Stomach (tissue), 9 donors: ENCODE results near the gene CCDC127. TPM values are rescaled to one million over a fixed set of nuclear protein-coding genes. Genes with fewer than 3 reads are reported as not detected.

Experiments used
- DNase-seq, 2 donors: peaks; one replicate each; pipeline versions ENCODE4 v3.0.0 to v3.0.0-alpha.2; 2013 to 2019
- H3K27ac ChIP-seq, 5 donors: fragments of 200-600 bp in 4 of 5; sonication (generic) in 4 of 5; one replicate each; pipeline ENCODE4 v1.5.1; 2013 to 2019; ENCODE audit warnings: mild to moderate bottlenecking in 1 of 5, moderate library complexity in 1 of 5
- H3K27me3 ChIP-seq, 3 donors: fragments of 200-600 bp; sonication (generic); one replicate each; pipeline ENCODE4 v1.5.1; 2017 to 2019; ENCODE audit warnings: mixed run types in 1 of 3
- H3K36me3 ChIP-seq, 4 donors: fragments of 200-600 bp; sonication (generic); 1 replicate in 3 of 4; 2 replicates in 1 of 4; pipeline ENCODE4 v1.5.1; 2016 to 2019
- H3K4me1 ChIP-seq, 4 donors: fragments of 200-600 bp; sonication (generic); one replicate each; pipeline ENCODE4 v1.5.1; 2016 to 2019
- H3K4me3 ChIP-seq, 4 donors: fragments of 200-600 bp; sonication (generic) in 3 of 4; one replicate each; pipeline ENCODE4 v1.5.1; 2016 to 2019; ENCODE audit warnings: mild to moderate bottlenecking in 1 of 4
- H3K9me3 ChIP-seq, 4 donors: fragments of 200-600 bp; sonication (generic); one replicate each; pipeline ENCODE4 v1.5.1; 2016 to 2019
- EP300 ChIP-seq: sonication (generic); formaldehyde crosslinking; IDR thresholded peaks from one replicate; pipeline ENCODE4 v1.6.1; 2017; ENCODE audit warnings: antibody characterized with exemption
- POLR2A ChIP-seq, 4 donors: fragments of 450-650 bp; IDR thresholded peaks; one replicate each; pipeline ENCODE4 v1.6.1; 2016; ENCODE audit warnings: antibody characterized with exemption in 4 of 4, control low read depth in 2 of 4, mild to moderate bottlenecking in 1 of 4, moderate library complexity in 1 of 4
- POLR2AphosphoS5 ChIP-seq, 3 donors: sonication (generic); formaldehyde crosslinking; IDR thresholded peaks; one replicate each; pipeline ENCODE4 v1.6.1; 2016; ENCODE audit warnings: antibody characterized with exemption in 3 of 3
- WGBS, 5 donors: extraction: QIAGEN DNeasy Blood & Tissue Kit in 3 of 5; methylation state at CpG; one replicate each; pipeline versions ENCODE4 v1.1.5 to v1.1.7; 2013 to 2018; 5-methylcytosine and 5-hydroxymethylcytosine counted together
- intact Hi-C: fragments of 100-400 bp; cut with DNase I; formaldehyde crosslinking; loops from one replicate; pipeline ENCODE4 v1.15.1; 2023; ENCODE audit warnings: low total_unique reads
- polyA plus RNA-seq, 3 donors: library from polyadenylated mRNA; stranded (reverse); fragments of 200-250 nt; gene quantifications; one replicate each; pipeline ENCODE4 v1.2.3, GENCODE V29; 2013
- total RNA-seq, 5 donors: library from RNA; depleted of rRNA; stranded (reverse); fragments of >200 nt; gene quantifications; one replicate each; pipeline versions ENCODE4 v1.1.0 to v1.2.3, GENCODE V29; 2014 to 2016
- TF ChIP-seq, protein P1 (sequence below), 7 experiments: fragments of 450-650 bp in 4 of 7; fragments of 200-600 bp in 3 of 7; sonication (generic) in 3 of 7; IDR thresholded peaks; one replicate each; pipeline ENCODE4 v1.5.1; 2016 to 2019; ENCODE audit warnings: antibody characterized with exemption in 7 of 7, control low read depth in 2 of 7, mild to moderate bottlenecking in 1 of 7
- donor health status: healthy with polysubstance abuse.
- donor health status: Bipolar disorder and iron deficiency.
- donor health status: healthy.

The CCDC127 gene
- total and polyA plus RNA-seq, 8 donors, result 1.2 to 8.5 (median 1.8) TPM

GRCh38 chr5:200985-201384 is 17.0 kb downstream of the CCDC127 start:
- DNase-seq, result no peak
- TF ChIP-seq EP300, result no peak
- peaks cover 6 to 46% (median 37%) of the 10 kb centered on the region in 4 donors for H3K36me3 ChIP-seq
- H3K4me1 ChIP-seq, result no peaks in the 10 kb centered on the region
- no peaks in the 10 kb centered on the region for H3K9me3 ChIP-seq
- no peak overlapping the region for H3K4me3 ChIP-seq
- no peaks in the 10 kb centered on the region for H3K27me3 ChIP-seq
- WGBS, 5 donors, result 55 to 72% (median 70%) methylated on average over 3 to 4 of the region's 4 CpGs
- H3K27ac ChIP-seq, result no peak overlapping the region
- intact Hi-C loops, result no loop called here

GRCh38 chr5:199950-200645 is 17.9 kb downstream of the CCDC127 start:
- intact Hi-C loops, result no loop called here
- H3K4me3 ChIP-seq, result no peak overlapping the region
- TF ChIP-seq EP300 (no peak), POLR2A (IDR thresholded peaks at IDR 0.05) (no peak), POLR2AphosphoS5 (IDR thresholded peaks at IDR 0.05) (no peak)
- TF ChIP-seq, protein P1, sequence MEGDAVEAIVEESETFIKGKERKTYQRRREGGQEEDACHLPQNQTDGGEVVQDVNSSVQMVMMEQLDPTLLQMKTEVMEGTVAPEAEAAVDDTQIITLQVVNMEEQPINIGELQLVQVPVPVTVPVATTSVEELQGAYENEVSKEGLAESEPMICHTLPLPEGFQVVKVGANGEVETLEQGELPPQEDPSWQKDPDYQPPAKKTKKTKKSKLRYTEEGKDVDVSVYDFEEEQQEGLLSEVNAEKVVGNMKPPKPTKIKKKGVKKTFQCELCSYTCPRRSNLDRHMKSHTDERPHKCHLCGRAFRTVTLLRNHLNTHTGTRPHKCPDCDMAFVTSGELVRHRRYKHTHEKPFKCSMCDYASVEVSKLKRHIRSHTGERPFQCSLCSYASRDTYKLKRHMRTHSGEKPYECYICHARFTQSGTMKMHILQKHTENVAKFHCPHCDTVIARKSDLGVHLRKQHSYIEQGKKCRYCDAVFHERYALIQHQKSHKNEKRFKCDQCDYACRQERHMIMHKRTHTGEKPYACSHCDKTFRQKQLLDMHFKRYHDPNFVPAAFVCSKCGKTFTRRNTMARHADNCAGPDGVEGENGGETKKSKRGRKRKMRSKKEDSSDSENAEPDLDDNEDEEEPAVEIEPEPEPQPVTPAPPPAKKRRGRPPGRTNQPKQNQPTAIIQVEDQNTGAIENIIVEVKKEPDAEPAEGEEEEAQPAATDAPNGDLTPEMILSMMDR (IDR thresholded peaks at IDR 0.05), result no peak
- no peak for DNase-seq
- no peaks in the 10 kb centered on the region for H3K4me1 ChIP-seq
- WGBS, 5 donors, result 85 to 89% (median 86%) methylated on average over 15 to 23 of the region's 23 CpGs
- no peaks in the 10 kb centered on the region for H3K27me3 ChIP-seq
- H3K27ac ChIP-seq, result no peak overlapping the region
- peaks cover 6 to 37% (median 28%) of the 10 kb centered on the region in 4 donors for H3K36me3 ChIP-seq
- H3K9me3 ChIP-seq, result no peaks in the 10 kb centered on the region

DNA sequence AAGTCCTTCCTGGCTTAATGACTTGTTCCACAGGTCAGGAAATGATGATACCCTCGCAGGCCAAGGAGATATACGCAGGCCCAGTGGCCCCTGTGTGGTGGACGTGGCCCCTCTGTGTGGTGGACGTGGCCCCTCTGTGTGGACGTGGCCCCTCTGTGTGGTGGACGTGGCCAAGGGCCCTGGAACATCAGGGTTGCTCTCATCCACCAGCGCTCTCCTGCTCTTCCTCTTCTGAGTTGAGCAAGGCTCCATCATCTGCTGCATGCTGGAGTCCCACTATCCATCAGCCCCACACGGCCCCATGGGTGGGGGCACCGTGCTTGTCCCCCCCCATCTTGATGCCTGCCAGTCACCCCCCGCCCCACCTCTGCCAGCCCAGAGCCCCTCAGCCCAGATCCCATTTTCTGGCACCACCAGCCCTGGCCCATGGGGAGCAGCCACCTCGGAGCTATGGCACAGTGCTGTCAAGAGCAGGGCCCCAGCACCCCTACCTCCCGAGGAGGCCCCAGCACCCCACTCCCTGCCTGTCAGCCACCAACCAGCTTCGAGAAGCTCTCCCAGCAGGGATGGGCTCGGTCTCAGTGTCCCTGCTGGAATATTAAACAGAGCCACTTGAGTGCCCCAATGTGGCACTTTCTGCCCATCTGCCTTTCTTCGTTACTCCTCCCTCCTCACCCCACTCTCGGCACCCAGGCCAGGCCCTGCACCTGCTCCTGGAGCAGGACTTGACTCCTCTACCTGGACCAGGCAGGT is 18.6 kb downstream of the CCDC127 start:
- Histone ChIP-seq H3K27ac (no peak overlapping the region), H3K27me3 (no peaks in the 10 kb centered on the region), H3K36me3 (peaks cover 6 to 30% (median 20%) of the 10 kb centered on the region in 4 donors), H3K9me3 (no peaks in the 10 kb centered on the region), H3K4me1 (no peaks in the 10 kb centered on the region), H3K4me3 (no peak overlapping the region)
- TF ChIP-seq EP300 (no peak), POLR2A (IDR thresholded peaks at IDR 0.05) (no peak)
- TF ChIP-seq, protein P1 (IDR thresholded peaks at IDR 0.05), result no peak
- DNase-seq, result no peak
- intact Hi-C loops, result no loop called here
- 91 to 98% (median 95%) methylated on average over 14 to 16 of the region's 16 CpGs for WGBS, 5 donors

GRCh38 chr5:198516-199196 is 19.3 kb downstream of the CCDC127 start:
- H3K4me1 ChIP-seq, result no peaks in the 10 kb centered on the region
- H3K9me3 ChIP-seq, result no peaks in the 10 kb centered on the region
- TF ChIP-seq POLR2A (IDR thresholded peaks at IDR 0.05), result no peak
- TF ChIP-seq, protein P1 (IDR thresholded peaks at IDR 0.05), result no peak
- TF ChIP-seq POLR2AphosphoS5 (IDR thresholded peaks at IDR 0.05), result no peak
- no peak for TF ChIP-seq EP300
- H3K4me3 ChIP-seq, result no peak overlapping the region
- H3K27me3 ChIP-seq, result no peaks in the 10 kb centered on the region
- H3K36me3 ChIP-seq, result peaks cover 6 to 22% (median 13%) of the 10 kb centered on the region in 4 donors
- DNase-seq, result no peak
- 92 to 98% (median 96%) methylated on average over 17 to 21 of the region's 21 CpGs for WGBS, 5 donors
- no peak overlapping the region for H3K27ac ChIP-seq
- intact Hi-C loops, result no loop called here
